ENCODE results near the gene RAB3C.

RAB3C gene

DNA sequence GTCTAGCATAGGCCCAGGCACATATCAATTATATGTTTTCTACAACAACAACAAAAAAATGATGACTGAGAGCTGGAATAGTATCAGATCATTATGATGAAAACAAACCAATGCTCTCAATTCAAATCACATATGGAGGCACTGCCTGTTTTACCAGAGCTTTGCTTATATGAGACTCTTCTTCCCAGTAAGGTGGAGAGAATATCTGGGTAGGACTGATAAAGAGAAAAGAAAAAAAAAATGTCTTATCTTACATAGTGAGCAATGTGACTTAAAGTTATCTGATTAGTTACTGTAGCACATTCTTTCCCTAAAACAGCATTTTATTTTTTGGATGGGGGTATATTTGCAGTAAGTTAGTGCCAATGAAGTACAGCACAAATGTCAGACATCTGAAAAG lies 154.8 kb downstream of the RAB3C start:
- no peak for DNase-seq

DNA sequence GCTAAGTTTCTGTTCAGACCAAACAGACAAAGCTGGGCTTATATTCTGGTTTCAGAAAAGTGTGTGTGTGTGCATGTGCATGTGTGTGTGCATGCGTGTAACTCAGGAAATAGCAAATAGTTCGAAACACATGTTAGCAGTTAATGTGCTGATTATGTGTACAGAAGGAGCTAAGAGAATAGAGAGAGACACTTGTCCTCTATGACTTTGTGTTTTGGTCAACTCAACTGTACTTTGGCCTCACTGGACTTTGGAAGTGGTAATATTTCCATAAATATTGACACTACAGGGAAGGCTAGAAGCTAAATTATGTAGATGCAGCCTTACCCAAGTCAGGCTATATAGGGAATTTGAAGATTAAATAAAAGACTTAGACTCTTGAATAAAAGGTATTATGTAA lies 155.5 kb downstream of the RAB3C start:
- no peak for DNase-seq

DNA sequence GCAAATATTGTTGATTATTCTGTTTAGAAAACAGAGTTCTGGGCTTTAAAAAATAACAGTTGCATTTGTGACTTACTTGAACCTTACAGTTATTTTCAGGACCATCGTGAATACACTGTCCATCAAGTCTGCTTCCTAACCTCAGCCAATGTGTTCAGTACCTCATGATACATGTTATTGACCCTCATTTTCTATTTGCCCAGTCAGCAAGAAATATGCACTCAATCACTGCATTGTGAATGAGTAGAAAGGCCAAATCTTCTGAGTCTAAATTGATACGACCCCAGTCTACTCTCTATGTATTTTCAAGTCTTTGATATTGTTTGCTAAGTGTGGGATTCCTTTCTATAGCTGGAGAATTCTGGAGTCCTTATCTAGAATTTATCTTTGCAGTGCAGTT lies 156.2 kb downstream of the RAB3C start:
- DNase-seq: no peak

DNA sequence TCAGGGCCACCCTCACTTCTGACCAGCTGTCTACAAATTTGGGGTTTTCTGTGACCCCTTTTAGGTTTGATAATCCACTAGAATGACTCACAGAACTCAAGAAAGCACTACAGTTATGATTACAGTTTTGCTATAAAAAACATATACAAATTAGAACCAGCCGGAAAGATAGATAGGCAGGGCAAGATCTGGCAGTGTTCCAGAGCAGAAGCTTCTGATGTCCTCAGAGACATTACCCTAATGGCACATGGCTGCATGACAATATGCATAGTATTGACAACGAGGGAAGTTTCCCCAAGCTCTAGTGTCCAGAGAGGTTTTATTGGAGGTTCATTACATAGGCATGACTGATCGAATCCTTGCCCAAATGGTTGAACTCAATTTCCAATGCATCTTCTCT lies 158.1 kb downstream of the RAB3C start:
- no peak for DNase-seq

DNA sequence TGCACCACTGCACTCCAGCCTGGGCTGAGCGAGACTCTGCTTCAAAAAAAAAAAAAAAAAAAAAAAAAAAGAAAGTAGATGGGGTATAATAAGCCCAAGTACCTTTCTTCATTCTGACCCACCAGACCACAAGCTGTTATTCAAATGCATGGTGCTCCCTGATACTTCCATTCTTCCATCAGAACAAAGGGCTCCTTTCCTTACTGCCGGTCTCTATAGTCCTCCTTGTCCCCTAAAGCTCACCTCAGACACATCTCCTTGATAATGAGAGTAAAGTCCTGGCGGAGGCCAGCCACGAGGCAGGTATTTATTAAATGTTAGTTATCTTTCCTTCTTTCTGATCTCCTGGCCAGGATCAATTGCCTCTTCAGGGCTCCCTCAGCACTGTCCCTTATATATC lies 162.5 kb downstream of the RAB3C start:
- DNase-seq: no peak

DNA sequence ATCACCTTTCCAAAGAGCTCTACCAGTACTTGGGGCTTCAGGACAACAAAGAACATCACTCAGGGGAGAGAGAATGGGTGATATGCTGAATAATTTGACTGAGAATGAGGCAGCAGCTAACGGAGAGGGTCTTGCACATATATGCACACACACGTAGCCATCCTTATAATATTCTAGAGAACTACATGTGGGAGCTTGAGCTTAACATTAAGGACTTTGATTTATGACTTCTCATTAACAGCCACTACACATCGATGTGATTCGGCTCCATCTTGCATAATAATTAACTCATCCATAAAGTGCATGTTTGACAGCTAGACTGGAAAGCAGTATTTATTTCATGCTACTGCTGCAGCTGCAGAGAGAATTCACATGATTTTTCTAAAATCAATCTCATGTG lies 163.4 kb downstream of the RAB3C start:
- DNase-seq: no peak

DNA sequence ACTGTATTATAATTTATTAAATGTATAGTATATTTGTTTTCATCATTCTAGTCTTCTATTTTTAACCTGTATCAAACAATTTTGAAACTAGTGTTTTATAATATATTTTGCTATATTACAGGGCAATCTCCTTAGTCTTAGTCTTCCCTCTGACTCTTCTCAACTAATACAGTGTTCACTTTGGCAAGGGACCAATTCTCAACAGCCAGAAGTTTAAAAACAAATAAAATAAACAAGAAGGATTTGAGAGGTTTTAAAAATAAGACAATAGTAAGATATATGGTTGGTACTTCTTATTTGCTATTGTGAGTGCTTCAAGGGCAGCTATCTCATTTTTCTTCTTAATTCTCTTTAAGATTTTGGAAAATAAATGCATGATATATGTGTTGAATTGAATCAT lies 167.2 kb downstream of the RAB3C start:
- DNase-seq: no peak

DNA sequence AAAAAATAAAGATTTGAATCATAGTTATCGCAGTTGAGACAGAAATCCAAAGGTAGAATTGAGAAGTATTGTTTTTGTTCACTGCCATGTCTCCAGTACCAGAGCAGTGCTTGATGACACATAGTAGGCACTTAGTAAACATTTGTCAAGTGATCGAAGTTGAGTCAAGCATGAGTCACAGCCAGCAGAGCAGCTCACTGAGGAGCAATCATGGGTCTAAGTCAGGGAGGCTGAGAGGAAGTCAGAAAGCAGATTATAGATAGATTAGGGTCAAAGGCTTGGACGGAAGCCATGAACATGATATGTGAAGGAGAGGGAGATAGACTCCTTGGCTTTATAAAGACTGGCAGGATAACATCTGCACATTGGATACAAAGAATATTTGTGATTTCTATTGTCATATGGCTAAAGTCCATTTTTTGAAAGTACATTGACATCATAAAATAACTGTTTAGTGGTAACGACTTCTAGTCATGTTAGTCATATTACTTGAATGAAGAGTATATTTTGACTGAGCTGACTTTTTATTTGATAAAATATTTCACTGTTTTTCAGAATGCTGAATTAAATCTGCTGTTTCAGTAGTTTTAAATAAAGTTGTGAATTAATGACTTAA lies 168.5 kb downstream of the RAB3C start:
- no peak for DNase-seq

DNA sequence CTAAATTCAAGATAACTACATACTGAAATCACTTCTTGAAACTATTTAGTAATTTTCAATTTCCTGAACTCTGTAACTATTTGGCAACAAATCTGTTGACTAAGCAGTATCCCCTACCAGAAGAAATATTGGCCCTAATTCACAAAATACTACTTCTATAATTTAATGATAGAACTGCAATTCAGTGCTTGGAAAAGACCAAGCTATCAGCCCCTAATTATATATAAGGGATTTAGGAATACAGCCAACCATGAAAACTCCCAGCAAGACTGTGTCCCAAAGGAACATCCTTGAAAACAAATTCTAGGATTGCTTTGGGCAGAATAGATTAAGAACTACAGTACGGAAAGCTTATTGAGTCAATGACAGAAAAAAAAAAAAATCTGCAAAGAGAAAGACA lies 169.2 kb downstream of the RAB3C start:
- no peak for DNase-seq

DNA sequence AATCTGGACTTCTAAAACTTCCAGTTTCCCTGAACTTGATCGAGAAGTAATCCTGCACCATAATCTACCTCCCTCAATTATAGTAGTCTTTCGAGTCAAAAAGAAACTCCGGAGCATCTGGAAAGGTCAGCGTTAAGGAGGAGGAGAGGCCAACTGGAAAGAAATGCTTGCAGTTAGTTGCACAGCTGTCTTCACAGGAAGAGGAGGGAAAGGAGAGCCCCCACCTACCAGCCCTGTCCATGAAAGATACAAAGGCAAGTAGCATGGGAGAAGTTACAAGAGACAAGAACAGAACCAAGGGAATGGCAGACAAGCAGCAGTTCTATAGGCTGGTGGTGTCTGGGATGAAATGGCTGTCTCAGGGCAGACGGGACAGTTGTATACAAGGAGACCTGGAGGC lies 170.6 kb downstream of the RAB3C start:
- DNase-seq: no peak

DNA sequence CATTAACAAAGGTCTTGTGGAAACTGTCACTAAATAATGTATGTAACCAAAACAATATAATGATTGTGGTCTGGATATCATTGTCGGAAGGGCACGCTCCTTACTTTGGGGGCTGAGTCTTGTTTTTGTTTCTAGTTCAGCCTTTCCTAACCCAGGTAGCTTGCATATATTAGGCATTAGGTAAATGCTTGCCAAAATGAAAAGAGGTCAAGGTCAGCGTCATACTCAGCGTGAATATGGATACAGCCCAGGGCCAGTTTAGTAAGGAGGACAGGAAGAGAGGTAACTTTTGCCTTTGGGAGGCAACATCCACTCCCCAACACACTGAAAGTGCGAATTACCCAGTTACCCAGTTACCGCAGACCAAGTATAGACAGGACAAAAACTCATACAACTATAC lies 171.4 kb downstream of the RAB3C start:
- no peak for DNase-seq

DNA sequence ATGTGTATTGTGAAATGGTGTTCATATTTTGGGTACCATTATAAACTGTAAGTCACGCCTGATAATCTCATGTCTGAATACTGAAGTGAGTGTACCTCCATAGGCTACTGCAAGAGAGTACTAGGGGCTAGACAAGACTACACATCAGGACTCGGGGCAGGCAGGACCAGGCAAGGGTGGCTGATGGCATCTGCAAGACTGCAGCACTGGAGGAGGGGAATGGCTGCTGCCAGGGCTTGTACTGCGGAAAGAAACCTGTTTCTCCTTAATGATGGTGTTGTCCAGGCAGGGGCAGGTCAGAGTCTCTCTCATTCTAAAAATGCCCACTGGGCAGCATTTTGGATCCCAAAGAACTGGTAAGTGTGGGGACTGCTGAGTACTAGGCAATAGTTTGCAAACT lies 172.5 kb downstream of the RAB3C start:
- no peak for DNase-seq

DNA sequence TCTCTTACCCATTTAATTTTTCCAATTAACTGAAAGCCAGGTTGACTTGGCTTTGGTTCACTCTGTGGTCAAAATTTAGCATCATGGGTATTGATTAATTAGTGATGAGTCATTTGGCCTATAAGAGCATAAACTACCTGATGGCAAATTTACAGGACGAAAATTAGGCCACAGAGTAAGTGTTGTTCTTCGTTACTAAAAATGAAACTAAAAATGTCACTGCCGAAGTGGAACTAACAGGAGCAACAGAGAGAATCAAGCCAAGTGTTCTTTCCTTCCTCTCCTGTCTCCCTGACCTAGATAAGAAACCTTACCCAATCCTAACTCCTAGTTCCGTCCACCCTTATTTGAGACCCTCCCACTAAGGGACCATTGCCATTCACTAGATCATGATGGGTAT lies 176.9 kb downstream of the RAB3C start:
- no peak for DNase-seq

DNA sequence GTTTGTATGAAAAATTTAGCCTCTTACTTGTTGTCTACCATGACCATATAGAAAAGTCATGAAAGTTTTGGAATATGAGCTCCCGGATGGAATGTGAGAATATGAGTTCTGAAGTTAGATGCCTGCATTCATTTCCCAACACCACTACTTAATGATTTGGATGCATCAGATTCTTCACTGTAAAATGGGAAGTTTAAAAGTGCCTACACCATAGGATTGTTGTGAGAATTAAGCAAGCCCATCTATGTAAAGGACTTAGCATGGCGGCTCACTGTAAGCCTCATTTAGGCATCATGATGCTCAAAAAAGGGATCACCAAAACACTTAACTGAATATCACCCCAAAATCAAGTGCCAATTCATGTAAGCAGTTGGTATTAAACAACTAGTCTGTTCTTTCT lies 177.3 kb downstream of the RAB3C start:
- DNase-seq: no peak

DNA sequence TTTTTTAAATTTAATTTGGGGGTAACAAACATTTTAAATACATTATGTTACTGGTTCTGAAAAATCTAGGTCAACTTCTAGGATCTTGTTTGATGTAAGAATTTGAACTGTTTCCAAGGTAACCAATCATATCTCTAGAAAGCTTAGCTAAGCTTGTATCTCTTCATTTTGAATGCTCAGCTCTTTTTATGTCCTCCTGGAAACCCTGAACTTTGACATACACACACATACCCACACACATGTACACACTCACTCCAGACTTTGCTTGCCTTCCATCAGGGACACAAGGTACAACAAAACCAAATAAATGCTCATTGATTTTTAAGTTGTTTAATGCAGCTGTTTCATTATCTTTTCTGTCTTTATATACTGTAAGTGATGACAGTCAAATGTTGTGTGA lies 178.5 kb downstream of the RAB3C start:
- DNase-seq: no peak

DNA sequence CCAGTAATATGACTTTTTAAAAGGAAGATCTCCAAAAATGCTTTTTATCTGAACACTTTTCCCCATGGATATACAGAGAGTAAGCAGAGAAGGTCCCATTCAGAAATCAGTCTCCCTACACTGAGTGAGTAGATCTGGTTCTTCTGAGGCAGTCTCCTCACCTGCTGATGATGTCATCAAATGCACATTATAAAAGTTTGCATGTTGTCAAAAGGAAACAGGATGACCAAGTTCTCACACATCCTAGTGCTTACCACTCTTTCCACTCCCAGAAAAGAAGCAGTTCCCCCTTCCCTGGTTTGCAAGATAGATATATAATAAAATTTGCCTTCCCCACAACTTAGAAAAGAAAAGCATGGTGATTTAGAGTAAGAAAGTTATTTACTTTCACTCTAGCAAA lies 180.5 kb downstream of the RAB3C start:
- no peak for DNase-seq

DNA sequence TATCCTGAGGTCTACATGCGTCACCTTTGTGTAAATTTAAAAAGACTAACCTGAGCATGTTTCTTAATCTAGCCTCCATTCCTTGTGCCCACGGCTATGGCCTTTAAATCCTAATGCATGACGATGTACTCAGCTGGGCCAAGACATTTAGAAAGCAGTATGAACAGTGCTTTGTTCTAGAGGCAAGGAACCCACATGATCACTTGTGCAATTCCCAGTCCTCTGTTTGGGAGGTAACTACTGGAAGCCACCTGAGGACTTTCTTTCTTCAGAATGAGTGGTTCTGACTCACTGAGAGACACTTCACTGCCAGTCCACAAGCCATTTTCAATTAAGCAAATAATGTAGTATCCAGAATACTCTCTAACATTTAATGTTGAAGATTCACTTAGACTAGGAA lies 181.3 kb downstream of the RAB3C start:
- no peak for DNase-seq

DNA sequence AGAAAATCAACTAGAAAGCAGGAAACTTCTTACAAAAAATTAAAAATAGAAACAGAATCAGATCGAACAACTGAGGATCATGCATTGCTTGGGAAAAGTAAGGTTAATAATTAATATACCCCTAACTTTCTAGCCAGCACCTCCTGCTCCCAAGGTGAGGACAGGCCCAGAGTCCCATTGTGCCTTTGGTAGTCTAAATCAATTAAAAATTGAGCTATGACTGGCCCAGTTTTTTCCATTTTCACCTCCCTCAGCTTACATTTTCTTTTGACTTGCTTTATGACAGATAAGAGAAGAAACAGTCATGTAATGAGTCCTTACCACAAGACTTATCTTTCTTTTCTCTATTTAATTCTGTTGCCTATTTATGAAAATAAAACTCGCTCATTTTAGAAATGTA lies 182.2 kb downstream of the RAB3C start:
- DNase-seq: no peak

DNA sequence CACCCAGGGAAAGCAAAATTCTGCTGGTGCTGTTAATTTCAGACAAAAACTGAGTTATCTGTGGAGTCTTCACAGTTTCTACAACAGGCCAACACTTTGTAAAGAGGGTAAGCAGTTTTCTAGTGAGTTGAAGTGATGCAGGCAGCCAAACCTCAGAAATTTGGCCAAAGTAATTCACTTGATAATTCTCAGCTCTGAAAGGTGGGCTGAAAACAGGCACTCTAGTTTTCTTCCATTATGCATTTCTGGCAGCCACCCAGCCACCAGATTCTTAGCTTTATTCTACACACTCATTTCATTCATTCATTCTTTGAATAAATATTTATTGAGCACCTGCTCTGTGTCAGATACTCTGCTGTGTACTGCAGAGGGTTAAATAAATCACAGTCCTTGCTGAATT lies 184.2 kb downstream of the RAB3C start:
- DNase-seq: no peak

DNA sequence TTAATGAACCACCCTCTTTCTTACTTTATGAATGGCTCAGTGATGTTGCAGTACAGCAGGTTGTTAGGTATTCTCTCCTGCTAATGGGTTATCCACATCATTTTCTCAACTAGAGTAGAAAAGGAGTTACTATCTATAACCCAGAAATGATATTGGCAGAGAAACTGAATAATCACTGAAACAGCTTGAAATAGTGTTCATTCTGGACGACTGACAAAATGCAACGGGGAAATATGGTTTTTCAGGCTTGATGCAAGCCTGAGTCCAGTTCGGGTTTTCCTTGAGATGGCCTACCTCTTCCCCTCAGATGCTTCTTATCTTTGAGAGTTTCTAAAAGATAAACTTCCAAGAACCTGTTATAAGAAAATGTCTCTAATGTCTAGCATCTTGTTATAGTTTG lies 187.3 kb downstream of the RAB3C start:
- no peak for DNase-seq

DNA sequence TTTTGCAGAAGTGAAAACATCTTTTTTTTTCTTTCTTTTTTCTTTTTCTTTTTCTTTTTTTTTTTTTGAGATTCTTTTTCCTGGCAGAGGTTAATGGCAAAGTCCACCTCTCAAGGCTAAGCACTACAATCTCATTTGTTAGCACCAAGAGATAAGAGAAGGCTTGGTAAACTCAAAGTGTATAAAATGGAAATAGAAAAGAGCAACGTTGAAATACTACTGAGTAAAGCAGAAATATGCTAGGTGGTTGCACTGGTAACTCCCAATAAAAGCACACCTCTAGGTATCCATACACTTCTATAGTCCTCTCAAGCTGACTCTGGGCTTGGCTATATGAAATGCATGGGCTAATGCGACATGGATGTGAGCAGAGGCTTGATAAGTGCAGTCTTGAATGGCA lies 188.9 kb downstream of the RAB3C start:
- DNase-seq: no peak

DNA sequence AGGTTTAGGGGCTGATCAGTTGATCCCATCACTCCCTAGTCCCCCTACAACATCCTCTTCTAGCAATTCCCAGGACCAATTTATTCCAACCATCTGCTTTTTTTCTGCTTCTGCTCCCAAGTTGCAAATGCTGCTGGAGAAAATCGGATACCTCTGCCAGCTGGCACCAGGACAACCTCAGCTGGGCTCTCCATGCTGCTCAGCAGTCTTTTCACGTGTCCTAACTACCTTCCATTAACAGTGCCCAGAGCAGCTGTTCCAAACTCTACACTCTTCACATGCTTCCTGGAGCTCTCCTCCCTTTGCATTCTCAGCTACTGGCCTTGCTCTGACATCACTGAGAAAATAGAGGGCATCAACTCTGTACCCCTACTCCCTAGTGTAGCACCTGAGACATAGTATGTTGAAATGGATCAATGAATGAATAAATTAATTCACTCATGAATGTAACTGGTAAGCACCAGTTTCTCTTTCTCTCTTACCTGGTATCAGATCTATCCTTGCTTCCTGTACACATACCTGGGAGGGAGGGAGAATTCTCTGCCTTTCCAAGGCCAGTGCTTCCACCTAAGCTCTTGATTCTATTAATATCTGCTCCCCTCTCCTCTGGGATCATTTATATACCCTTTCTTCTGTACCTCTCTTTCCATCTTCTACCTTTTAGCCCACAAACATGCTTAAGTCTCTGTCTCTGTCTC lies 191.0 kb downstream of the RAB3C start:
- DNase-seq: no peak

DNA sequence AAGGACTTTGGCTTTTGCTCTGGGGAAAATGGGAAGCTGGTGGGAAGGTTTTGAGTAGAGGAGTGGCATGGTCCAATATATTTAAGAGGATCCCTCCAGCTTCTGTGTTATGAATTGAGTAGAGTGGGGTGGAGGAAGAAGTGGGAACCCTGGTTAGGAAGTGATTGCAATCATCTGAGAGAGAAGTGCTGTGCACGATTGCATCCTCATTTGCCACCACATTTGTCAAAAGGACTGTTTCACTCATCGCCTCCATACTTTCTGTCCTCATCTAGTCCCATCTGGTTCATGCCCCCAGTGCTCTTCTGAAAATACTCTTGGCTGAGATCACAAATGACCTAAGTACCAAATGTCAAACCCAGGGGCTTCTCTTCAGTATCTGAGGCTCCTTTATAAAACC lies 192.1 kb downstream of the RAB3C start:
- no peak for DNase-seq

DNA sequence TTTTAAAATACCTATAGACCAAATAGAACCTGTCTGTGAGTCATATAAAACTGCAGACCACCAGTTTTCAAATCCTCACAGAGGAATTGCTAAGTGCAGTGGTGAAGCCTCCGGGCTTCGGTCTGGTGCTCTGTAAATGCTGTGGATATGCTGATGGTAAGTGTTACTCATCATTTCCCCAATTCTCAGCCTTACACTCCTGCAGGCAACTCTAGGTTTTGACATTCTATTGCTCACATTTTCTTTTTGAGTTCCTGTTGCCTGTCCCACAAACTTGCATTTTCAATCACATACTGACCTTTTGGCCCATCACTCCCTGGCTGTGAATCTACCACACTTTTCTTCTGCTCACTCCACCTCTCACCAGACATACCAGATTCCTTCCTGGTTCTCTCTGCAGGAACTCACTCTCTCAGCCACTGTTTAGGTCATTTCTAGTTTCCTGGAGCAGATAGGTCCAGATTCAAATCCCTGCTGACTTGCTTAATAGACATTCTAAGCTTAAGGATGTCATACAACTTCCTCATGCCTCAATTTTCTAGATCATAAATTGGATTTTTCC lies 192.9 kb downstream of the RAB3C start:
- no peak for DNase-seq

DNA sequence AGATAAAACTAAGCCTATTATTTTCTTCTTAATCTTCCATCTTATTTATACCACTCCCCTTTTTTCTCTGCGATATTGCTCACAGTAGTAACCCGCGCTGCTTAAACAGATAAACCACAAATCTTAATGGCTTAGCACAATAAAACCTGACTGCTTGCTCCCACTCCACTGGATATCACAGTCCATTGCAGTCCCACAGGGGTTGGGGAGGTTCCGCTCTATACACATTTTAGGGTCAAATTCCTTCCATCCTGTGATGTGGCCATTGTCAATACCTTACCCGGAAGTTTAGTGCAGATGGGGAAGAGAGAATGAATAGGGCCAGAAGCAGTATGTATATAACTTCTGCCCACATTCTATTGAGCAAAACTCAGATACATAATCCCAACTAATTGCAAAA lies 193.7 kb downstream of the RAB3C start:
- DNase-seq: no peak

All from right forelimb (tissue), 1 donor.